Adrenal gland (tissue), 12 donors: ENCODE data around the gene OPCML. TPM values are rescaled to one million over a fixed set of nuclear protein-coding genes. Genes with fewer than 3 reads are reported as not detected.

Experiments
- DNase-seq, 7 donors: peaks; one replicate each; pipeline ENCODE4 v3.0.0-alpha.2; 2019 to 2020
- H3K27ac ChIP-seq, 5 donors: fragments of 200-600 bp; sonication (generic) in 4 of 5; 1 replicate in 3 of 5; 2 replicates in 2 of 5; pipeline versions ENCODE4 v1.5.1 to v1.8.0; 2016 to 2020; ENCODE audit warnings: mild to moderate bottlenecking in 1 of 5
- H3K27me3 ChIP-seq: fragments of 200-600 bp; 2 replicates; pipeline ENCODE4 v1.8.0; 2021
- H3K36me3 ChIP-seq, 2 donors: fragments of 200-600 bp; replicated peaks in 1 of 2; 1 replicate in 1 of 2; 2 replicates in 1 of 2; pipeline versions ENCODE4 v1.5.1 to v1.8.0; 2018 to 2022
- H3K4me1 ChIP-seq, 2 donors: fragments of 200-600 bp; replicated peaks in 1 of 2; 1 replicate in 1 of 2; 2 replicates in 1 of 2; pipeline versions ENCODE4 v1.5.1 to v1.8.0; 2018 to 2021
- H3K4me3 ChIP-seq, 4 donors: fragments of 200-600 bp; sonication (generic) in 3 of 4; one replicate each; pipeline ENCODE4 v1.5.1; 2016 to 2018
- H3K9me3 ChIP-seq, 3 donors: fragments of 200-600 bp; sonication (generic) in 1 of 3; replicated peaks in 1 of 3; 1 replicate in 2 of 3; 2 replicates in 1 of 3; pipeline versions ENCODE4 v1.5.1 to v1.8.0; 2016 to 2021
- CTCF ChIP-seq, 6 experiments: fragments of 450-650 bp in 4 of 6; fragments of 200-600 bp in 2 of 6; sonication (generic) in 1 of 6; IDR thresholded peaks; 1 replicate in 5 of 6; 2 replicates in 1 of 6; pipeline versions ENCODE4 v1.5.1 to v1.8.0; 2016 to 2021; ENCODE audit warnings: antibody characterized with exemption in 6 of 6, mild to moderate bottlenecking in 2 of 6, moderate library complexity in 1 of 6
- POLR2A ChIP-seq, 2 donors: fragments of 450-650 bp; IDR thresholded peaks; one replicate each; pipeline ENCODE4 v1.6.1; 2017; ENCODE audit warnings: antibody characterized with exemption in 2 of 2, mild to moderate bottlenecking in 2 of 2, moderate library complexity in 1 of 2
- WGBS, 4 donors: extraction: QIAGEN DNeasy Blood & Tissue Kit in 2 of 4; methylation state at CpG; one replicate each; pipeline versions ENCODE4 v1.1.5 to v1.1.7; 2013 to 2017; 5-methylcytosine and 5-hydroxymethylcytosine counted together
- intact Hi-C, 2 donors: fragments of 100-400 bp; cut with DNase I; formaldehyde crosslinking; loops; one replicate each; pipeline versions ENCODE4 v1.14.1 to v1.15.0; 2022 to 2023
- polyA plus RNA-seq, 3 donors: library from polyadenylated mRNA; stranded (reverse); fragments of 200-250 nt in 2 of 3; fragments of 350-450 nt in 1 of 3; fragmentation: Illumina TruSeq in 1 of 3; extraction: RNeasy Lipid Tissue Mini Kit (QIAGEN cat#74804) in 1 of 3; gene quantifications; one replicate each; pipeline ENCODE4 v1.2.3, GENCODE V29; 2013 to 2014
- total RNA-seq, 9 donors: library from RNA; depleted of rRNA in 4 of 9; stranded (reverse); fragments of >200 nt in 4 of 9; fragments of 120-200 nt in 1 of 9; fragmentation: NEBNext Ultra II Directional in 1 of 9; extraction: Animal tissue kit (Norgen Biotek cat#: 25700) in 1 of 9; gene quantifications; one replicate each; pipeline versions ENCODE4 v1.1.0 to v1.2.4, GENCODE V29; 2013 to 2023
- donor health status: healthy with polysubstance abuse.
- donor health status: Bipolar disorder and iron deficiency.
- donor health status: DM: yes; HTN: yes; CAD: no.
- donor health status: DM: no; HTN: no; CAD: no.
- donor health status: DM: no; HTN: no; CAD: no.
- donor health status: DM: yes; HTN: yes; CAD: no.

OPCML gene
- total and polyA plus RNA-seq, 12 donors = 0.10 to 5.5 (median 0.72) TPM; not detected in 5

GRCh38 chr11:133040289-133040900 lies 491.9 kb downstream of the OPCML start:
- Histone ChIP-seq H3K4me3 (no peak overlapping the region), H3K27me3 (no peaks in the 10 kb centered on the region), H3K36me3 (no peaks in the 10 kb centered on the region), H3K9me3 (no peaks in the 10 kb centered on the region), H3K27ac (no peak overlapping the region), H3K4me1 (no peaks in the 10 kb centered on the region)
- no peak for DNase-seq
- 61 to 69% (median 64%) methylated on average over 8 of the region's 8 CpGs for WGBS, 4 donors
- no peak for TF ChIP-seq CTCF (IDR thresholded peaks at IDR 0.05)
- intact Hi-C loops = no loop called here

- DNase-seq = no peak
- Histone ChIP-seq H3K9me3 (no peaks in the 10 kb centered on the region), H3K36me3 (no peaks in the 10 kb centered on the region), H3K27ac (no peak overlapping the region), H3K27me3 (no peaks in the 10 kb centered on the region), H3K4me3 (no peak overlapping the region), H3K4me1 (no peaks in the 10 kb centered on the region)
- WGBS, 4 donors = 38 to 51% (median 42%) methylated on average over 4 of the region's 4 CpGs
- intact Hi-C loops = no loop called here
- TF ChIP-seq CTCF (IDR thresholded peaks at IDR 0.05) (no peak), POLR2A (IDR thresholded peaks at IDR 0.05) (no peak)
These were observed 493.5 kb downstream of the OPCML start for GRCh38 chr11:133038850-133039249.

- 58 to 79% (median 73%) methylated on average over 6 to 7 of the region's 7 CpGs for WGBS, 4 donors
- no peak overlapping the region for H3K27ac ChIP-seq
- no peaks in the 10 kb centered on the region for H3K4me1 ChIP-seq
- no peak for TF ChIP-seq CTCF (IDR thresholded peaks at IDR 0.05)
- TF ChIP-seq POLR2A (IDR thresholded peaks at IDR 0.05) = no peak
- no peaks in the 10 kb centered on the region for H3K9me3 ChIP-seq
- intact Hi-C loops = no loop called here
- H3K36me3 ChIP-seq = no peaks in the 10 kb centered on the region
- no peak overlapping the region for H3K4me3 ChIP-seq
- no peak for DNase-seq
- H3K27me3 ChIP-seq = no peaks in the 10 kb centered on the region
These were observed 497.4 kb downstream of the OPCML start for GRCh38 chr11:133034929-133035328.

- no peaks in the 10 kb centered on the region for H3K4me1 ChIP-seq
- H3K36me3 ChIP-seq = no peaks in the 10 kb centered on the region
- no peaks in the 10 kb centered on the region for H3K27me3 ChIP-seq
- DNase-seq = no peak
- TF ChIP-seq CTCF (IDR thresholded peaks at IDR 0.05) (no peak), POLR2A (IDR thresholded peaks at IDR 0.05) (no peak)
- no peaks in the 10 kb centered on the region for H3K9me3 ChIP-seq
- WGBS, 4 donors = 53 to 65% (median 58%) methylated on average over 5 of the region's 5 CpGs
- intact Hi-C loops = no loop called here
- H3K4me3 ChIP-seq = no peak overlapping the region
- no peak overlapping the region for H3K27ac ChIP-seq
These were observed 503.2 kb downstream of the OPCML start for GRCh38 chr11:133029107-133029506.
